Uterus (tissue), 2 donors: Measurements from ENCODE around the gene PHF5A.

Experiments used
- POLR2A ChIP-seq, 2 donors: fragments of 450-650 bp; IDR thresholded peaks; one replicate each; pipeline ENCODE4 v1.6.1; 2016; ENCODE audit warnings: antibody characterized with exemption in 2 of 2, mild to moderate bottlenecking in 1 of 2, moderate library complexity in 1 of 2
- TF ChIP-seq, protein P1 (sequence below), 4 experiments: fragments of 200-600 bp in 2 of 4; fragments of 450-650 bp in 2 of 4; sonication (generic) in 2 of 4; IDR thresholded peaks; one replicate each; pipeline ENCODE4 v1.5.1; 2016 to 2019; ENCODE audit warnings: antibody characterized with exemption in 4 of 4, mild to moderate bottlenecking in 2 of 4, moderate library complexity in 1 of 4

DNA sequence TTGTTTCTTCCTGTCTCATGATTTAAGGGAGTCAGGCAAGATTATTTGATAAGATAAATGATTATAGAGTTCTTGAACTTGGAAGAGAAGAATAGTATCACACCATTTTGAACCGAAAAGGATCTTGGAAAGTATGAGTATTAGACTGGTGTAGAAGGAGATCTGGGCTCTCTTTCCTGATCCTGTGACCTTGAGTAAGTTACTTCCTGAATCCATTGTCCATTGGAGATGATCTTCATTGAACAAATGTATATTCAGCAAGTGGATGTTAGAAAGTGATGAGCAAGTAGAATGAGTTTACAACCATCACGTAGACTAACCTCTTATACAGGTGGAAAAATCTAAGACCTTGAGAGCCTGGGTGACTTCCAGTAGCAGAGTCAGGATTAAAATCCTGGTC lies 2.4 kb upstream of the PHF5A start:
- TF ChIP-seq, protein P1, sequence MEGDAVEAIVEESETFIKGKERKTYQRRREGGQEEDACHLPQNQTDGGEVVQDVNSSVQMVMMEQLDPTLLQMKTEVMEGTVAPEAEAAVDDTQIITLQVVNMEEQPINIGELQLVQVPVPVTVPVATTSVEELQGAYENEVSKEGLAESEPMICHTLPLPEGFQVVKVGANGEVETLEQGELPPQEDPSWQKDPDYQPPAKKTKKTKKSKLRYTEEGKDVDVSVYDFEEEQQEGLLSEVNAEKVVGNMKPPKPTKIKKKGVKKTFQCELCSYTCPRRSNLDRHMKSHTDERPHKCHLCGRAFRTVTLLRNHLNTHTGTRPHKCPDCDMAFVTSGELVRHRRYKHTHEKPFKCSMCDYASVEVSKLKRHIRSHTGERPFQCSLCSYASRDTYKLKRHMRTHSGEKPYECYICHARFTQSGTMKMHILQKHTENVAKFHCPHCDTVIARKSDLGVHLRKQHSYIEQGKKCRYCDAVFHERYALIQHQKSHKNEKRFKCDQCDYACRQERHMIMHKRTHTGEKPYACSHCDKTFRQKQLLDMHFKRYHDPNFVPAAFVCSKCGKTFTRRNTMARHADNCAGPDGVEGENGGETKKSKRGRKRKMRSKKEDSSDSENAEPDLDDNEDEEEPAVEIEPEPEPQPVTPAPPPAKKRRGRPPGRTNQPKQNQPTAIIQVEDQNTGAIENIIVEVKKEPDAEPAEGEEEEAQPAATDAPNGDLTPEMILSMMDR (IDR thresholded peaks at IDR 0.05), result no peak
- no peak for TF ChIP-seq POLR2A (IDR thresholded peaks at IDR 0.05)
